Large intestine (tissue), 12 donors: Measurements from ENCODE around the gene TEFM. TPM values are rescaled to one million over a fixed set of nuclear protein-coding genes. Genes with fewer than 3 reads are reported as not detected.
A peak's percentile ranks its signal among the peaks of the same experiment; 100 is the strongest.

Source experiments
- DNase-seq, 2 donors: peaks; one replicate each; pipeline versions ENCODE4 v3.0.0 to v3.0.0-alpha.2; 2013
- H3K27ac ChIP-seq: one replicate; pipeline ENCODE4 v1.5.1; 2013; ENCODE audit warnings: low read length
- H3K27me3 ChIP-seq: 2 replicates; pipeline ENCODE4 v1.6.1; 2013; ENCODE audit warnings: low read length; ENCODE audit not compliant: control insufficient read depth, insufficient read depth
- H3K36me3 ChIP-seq: 2 replicates; pipeline ENCODE4 v1.6.1; 2013; ENCODE audit warnings: low read length; ENCODE audit not compliant: control insufficient read depth, insufficient read depth
- H3K4me1 ChIP-seq: one replicate; pipeline ENCODE4 v1.6.1; 2013; ENCODE audit warnings: low read length; ENCODE audit not compliant: control insufficient read depth, insufficient read depth
- H3K4me3 ChIP-seq: one replicate; pipeline ENCODE4 v1.5.1; 2013; ENCODE audit warnings: low read length
- H3K9me3 ChIP-seq: one replicate; pipeline ENCODE4 v1.6.1; 2013; ENCODE audit warnings: mild to moderate bottlenecking, low read depth, low read length, moderate library complexity; ENCODE audit not compliant: control insufficient read depth
- WGBS: methylation state at CpG from one replicate; pipeline ENCODE4 v1.1.5; 2013; ENCODE audit warnings: low lambda C conversion rate; ENCODE audit not compliant: insufficient coverage; 5-methylcytosine and 5-hydroxymethylcytosine counted together
- long read RNA-seq, 11 donors: transcript quantifications; one replicate each; lab custom pipeline, GENCODE V29; 2026
- polyA plus RNA-seq: library from polyadenylated mRNA; unstranded; fragments of 120-200 nt; gene quantifications from one replicate; pipeline ENCODE4 v1.2.1, GENCODE V29; 2013

Gene TEFM, protein sequence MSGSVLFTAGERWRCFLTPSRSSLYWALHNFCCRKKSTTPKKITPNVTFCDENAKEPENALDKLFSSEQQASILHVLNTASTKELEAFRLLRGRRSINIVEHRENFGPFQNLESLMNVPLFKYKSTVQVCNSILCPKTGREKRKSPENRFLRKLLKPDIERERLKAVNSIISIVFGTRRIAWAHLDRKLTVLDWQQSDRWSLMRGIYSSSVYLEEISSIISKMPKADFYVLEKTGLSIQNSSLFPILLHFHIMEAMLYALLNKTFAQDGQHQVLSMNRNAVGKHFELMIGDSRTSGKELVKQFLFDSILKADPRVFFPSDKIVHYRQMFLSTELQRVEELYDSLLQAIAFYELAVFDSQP
- polyA plus RNA-seq: 25.5 TPM
- long read RNA-seq, donor 1, partial matches to known transcripts: 0 of 5 reads
- long read RNA-seq, donor 1, other reads (novel, unspliced or antisense): 0 of 5 reads
- long read RNA-seq, donor 2, partial matches to known transcripts: 0 of 4 reads
- long read RNA-seq, donor 2, other reads (novel, unspliced or antisense): 0 of 4 reads
- long read RNA-seq, donor 3: 0 reads
- long read RNA-seq, donor 4, partial matches to known transcripts: 0 of 2 reads
- long read RNA-seq, donor 4, other reads (novel, unspliced or antisense): 0 of 2 reads
- long read RNA-seq, donor 5, partial matches to known transcripts: 0 of 4 reads
- long read RNA-seq, donor 5, other reads (novel, unspliced or antisense): 0 of 4 reads
- long read RNA-seq, donor 6, partial matches to known transcripts: 0 of 3 reads
- long read RNA-seq, donor 6, other reads (novel, unspliced or antisense): 0 of 3 reads
- long read RNA-seq, donor 7, partial matches to known transcripts: 0 of 5 reads
- long read RNA-seq, donor 7, other reads (novel, unspliced or antisense): 0 of 5 reads
- long read RNA-seq, donor 8, partial matches to known transcripts: 0 of 6 reads
- long read RNA-seq, donor 8, other reads (novel, unspliced or antisense): 0 of 6 reads
- long read RNA-seq, donor 9, transcript TEFM-205 (4 exons, 1,891 nt): major isoform, 9 of 9 reads
- long read RNA-seq, donor 9, partial matches to known transcripts: 0 of 9 reads
- long read RNA-seq, donor 9, other reads (novel, unspliced or antisense): 0 of 9 reads
- long read RNA-seq, donor 10, partial matches to known transcripts: 0 of 6 reads
- long read RNA-seq, donor 10, other reads (novel, unspliced or antisense): 0 of 6 reads
- long read RNA-seq, donor 11, partial matches to known transcripts: 0 of 1 reads
- long read RNA-seq, donor 11, other reads (novel, unspliced or antisense): 0 of 1 reads

DNA sequence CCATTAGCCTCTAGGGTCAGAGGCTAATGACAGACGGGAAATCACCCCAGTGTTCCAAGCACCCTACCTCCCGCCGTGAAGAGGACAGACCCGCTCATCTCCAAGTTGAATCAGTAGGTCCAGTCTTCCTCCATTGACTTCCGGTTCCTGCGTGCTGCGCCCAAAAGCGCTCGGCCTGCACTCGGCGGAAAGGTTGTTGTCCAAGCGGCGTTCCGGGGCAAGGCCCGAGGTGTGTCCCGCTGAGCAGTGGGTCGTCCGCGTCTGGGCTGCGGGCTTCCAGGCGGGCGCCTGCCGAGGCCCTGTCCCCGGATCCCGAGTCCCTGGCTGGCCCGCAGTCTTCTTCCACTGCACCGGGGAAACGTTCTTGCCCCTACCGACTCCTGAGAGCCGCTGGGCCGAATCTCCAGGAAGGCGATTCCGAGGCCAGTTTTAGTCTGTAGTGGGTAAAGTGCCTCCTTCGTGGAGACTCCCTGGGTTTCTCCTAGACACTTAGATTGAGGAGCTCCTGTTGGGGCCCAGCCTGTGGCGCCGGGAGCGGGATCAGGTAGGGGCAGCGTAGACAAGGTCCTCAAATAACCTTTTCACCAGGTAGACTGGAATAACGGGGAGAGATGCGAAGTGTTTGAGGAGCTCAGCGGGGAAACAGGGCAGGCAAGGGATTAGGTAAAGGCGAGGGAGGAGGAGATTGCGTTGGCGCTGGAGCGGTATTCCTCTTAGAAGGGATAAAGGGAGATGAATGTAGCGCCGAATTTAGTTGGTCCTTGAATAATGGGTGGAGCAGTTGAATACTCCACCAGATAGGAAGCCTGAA lies at the start of gene TEFM:
Gene TEFM, minus strand, starts transcription at position 138 of the 811 bp plus-strand sequence. Its CDS starts 40 bp downstream, at position 98.
- Histone ChIP-seq H3K27me3 (no peaks in the 10 kb centered on the region), H3K4me3 (peak within 1 kb of the TSS; percentile 69), H3K4me1 (peaks cover 6% of the 10 kb centered on the region), H3K27ac (peak within 1 kb of the TSS; percentile 81), H3K36me3 (peaks cover 16% of the 10 kb centered on the region), H3K9me3 (no peaks in the 10 kb centered on the region)
- no CpG with 5 or more reads among the region's 47 CpGs for WGBS
- peak; percentile 83 to 95 for DNase-seq

DNA sequence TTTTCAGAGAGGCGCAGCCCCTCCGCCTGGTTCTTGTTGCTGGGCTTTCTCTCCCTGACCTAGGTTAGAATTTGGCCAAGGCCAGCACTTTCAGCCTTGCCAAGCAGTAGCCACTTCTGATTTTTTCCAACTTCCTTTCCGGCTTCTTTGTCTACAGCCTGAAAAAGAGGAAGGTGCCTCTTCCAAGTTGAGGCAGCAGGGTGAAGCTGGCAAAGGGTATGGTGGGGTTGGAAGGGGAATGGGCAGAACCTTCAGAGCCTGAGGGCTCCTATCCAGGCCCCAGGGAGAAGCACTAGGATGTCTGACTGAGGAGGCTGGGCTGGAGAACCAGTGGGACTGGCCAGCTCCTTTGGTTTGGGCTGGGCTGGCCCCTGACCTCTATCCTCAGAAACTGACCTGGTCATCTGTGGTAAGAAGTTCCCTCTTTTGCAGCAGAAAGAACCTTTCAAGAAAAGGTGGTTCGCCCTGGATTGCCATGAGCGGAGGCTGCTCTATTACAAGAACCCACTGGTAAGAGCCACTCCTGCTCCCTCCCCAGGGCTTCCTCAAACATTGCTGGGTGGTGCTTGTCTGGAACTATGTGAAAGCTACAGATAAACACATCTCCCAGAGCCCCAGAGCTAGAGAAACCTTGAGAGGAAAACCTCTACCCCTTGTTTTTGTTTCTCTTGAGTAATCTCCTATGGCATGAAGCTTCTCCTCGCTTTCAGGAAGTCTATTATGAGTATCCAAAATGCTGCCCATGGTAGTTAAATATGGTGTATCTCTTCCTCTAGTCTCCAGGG lies 48.2 kb upstream of the TEFM start:
- no peak for DNase-seq
- peaks cover 11% of the 10 kb centered on the region for H3K4me1 ChIP-seq
- H3K4me3 ChIP-seq: no peak overlapping the region
- 40% methylated on average over 1 of the region's 6 CpGs for WGBS
- H3K27me3 ChIP-seq: no peaks in the 10 kb centered on the region
- H3K36me3 ChIP-seq: no peaks in the 10 kb centered on the region
- H3K27ac ChIP-seq: no peak overlapping the region
- no peaks in the 10 kb centered on the region for H3K9me3 ChIP-seq

DNA sequence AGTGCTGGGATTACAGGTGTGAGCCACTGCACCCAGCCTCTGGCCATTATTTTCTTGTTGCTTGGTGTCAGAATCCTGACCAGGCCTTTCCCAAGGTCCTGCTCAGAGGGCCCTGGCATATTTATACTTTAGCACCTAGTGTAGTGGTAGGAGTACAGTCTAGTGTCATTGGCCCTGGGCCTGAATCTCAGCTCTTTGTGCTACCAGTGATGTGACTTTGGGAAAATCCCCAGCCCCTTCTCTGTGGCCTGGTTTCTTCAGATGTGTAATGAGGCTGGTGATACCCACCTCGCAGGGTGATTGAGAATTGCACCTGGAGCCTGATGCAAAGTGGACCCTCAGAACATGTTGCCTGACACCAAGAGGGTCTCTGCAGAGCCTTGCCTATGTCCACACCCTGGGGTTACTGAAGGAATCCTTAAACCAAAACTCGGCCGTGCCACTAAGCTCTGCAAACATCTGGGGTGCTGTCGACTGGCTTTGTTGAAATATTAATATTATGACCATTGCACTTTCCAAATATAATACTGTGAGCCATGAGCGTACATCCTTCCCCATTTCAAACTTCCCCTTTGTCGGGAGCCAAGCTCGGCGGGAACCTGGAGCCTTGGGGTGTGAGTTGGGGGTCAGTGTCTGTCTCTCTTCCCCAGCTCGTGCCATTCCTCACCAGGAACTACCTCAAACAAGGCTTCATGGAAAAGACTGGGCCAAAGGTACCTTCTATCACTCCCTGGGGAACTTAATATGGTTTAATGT lies 46.8 kb upstream of the TEFM start:
- Histone ChIP-seq H3K36me3 (no peaks in the 10 kb centered on the region), H3K4me1 (peaks cover 11% of the 10 kb centered on the region), H3K27ac (no peak overlapping the region), H3K4me3 (no peak overlapping the region), H3K9me3 (no peaks in the 10 kb centered on the region), H3K27me3 (no peaks in the 10 kb centered on the region)
- DNase-seq: no peak
- WGBS: no CpG with 5 or more reads among the region's 9 CpGs

DNA sequence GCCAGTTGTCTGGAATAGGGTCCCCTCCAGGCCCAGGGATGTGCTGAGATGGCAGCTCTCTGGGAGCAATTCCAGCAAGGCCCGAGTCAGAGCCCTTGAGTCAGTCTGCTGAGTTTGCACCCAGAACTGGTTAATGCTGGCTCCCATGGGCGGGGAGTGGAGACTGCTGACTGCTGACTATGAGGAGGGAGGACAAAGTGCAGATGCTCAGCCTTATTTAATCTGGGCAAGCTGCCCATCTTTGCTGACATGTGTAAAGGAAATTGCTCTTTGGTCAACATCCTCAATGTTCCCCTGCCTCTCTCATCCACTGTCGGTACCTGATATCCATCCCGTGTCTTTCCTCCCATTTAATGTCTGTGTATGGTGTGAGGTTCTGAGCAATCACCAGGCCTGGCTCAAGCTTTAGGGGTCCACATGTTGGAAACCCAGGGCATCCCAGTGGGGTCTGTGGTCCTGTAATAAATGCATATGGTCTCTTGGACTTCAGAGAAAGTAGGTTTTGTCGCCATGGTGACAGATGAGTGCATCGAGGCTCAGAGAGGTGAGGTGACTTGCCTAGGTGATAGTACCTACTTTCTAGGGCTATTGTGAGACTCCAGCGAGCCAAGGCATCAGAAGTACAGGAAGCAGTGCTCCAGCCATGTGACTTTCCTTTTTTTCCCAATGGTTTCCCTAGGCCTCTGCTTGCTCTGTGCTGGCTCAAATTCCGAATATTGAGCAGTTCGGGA lies 44.8 kb upstream of the TEFM start:
- Histone ChIP-seq H3K9me3 (no peaks in the 10 kb centered on the region), H3K27me3 (no peaks in the 10 kb centered on the region), H3K27ac (peak overlapping the region; percentile 90), H3K4me3 (no peak overlapping the region), H3K4me1 (peaks cover 11% of the 10 kb centered on the region), H3K36me3 (no peaks in the 10 kb centered on the region)
- peak; percentile 97 to 99 for DNase-seq
- no CpG with 5 or more reads among the region's 9 CpGs for WGBS

DNA sequence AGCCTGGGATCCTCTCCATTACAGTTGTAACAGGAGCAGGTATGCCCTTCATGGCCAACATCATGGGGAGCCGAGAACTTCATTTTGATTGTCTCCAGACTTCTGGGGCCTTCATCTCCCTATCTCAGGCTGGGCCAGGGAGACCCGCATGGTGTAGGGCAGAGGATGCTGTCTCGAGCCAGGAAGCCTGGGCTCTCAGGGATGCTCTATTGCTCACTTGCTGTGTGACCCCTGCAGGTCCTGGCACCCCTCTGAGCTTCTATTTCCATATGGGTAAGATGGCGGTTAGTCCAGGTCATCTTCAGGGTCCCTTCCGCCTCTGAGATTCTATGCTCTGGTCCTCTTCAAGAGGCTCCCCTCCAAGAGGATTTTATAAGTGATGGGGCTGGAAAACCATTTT lies 44.2 kb upstream of the TEFM start:
- no peak overlapping the region for H3K4me3 ChIP-seq
- H3K4me1 ChIP-seq: peaks cover 11% of the 10 kb centered on the region
- H3K9me3 ChIP-seq: no peaks in the 10 kb centered on the region
- no peaks in the 10 kb centered on the region for H3K36me3 ChIP-seq
- H3K27me3 ChIP-seq: no peaks in the 10 kb centered on the region
- WGBS: no CpG with 5 or more reads among the region's 5 CpGs
- H3K27ac ChIP-seq: peak overlapping the region; percentile 90
- no peak for DNase-seq

DNA sequence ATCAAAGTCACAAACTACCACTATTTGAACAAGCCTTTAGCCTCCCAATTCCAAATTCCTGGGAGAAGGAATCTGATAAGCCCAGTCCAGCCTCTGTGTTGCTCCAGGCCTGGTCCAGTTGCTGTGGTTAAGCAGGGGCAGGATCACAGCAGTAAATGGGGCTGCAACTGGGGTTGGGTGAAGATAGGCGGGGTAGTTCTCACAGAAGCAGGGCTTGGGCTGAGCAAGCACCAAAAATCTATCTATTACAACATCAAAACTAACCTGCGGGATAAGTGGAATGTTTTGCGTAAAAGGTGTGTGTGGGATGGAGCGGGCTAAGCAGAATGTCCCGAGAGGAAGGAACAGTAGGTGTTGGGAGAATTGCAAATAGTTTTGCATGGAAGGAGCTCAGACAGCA lies 41.8 kb upstream of the TEFM start:
- no peak overlapping the region for H3K27ac ChIP-seq
- WGBS: 100% methylated on average over 2 of the region's 5 CpGs
- no peaks in the 10 kb centered on the region for H3K9me3 ChIP-seq
- no peaks in the 10 kb centered on the region for H3K36me3 ChIP-seq
- DNase-seq: no peak
- no peak overlapping the region for H3K4me3 ChIP-seq
- no peaks in the 10 kb centered on the region for H3K27me3 ChIP-seq
- H3K4me1 ChIP-seq: peaks cover 11% of the 10 kb centered on the region

DNA sequence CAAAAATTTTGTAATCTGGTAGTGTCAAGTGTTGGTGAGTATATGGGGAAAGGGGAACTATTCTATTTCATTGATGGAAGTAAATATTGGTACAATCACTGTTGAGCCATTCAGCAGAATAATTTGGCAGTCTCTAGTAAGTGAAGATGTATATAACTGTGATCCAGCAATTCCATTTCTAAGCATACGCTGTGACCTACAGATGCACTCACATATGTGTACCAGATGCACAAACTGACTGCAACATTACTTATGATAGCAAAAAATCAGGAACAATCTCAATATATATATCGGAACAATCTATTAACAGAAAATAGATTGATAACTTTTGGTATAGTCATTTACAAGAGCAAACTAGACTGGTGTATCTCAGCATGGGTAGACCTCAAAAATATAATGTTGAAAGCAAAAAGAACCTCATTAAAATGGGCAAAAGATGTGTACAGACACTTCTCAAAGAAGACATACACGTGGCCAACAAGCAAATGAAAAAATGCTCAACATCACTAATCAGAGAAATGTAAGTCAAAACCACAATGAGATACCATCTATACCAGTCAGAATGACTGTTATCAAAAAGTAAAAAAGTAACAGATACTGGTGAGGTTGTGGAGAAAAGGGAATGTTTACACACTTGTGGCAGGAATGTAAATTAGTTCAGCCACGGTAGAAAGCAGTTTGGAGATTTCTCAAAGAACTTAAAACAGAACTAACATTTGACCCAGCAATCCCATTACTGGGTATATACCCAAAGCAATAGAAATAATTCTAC lies 36.5 kb upstream of the TEFM start:
- no peaks in the 10 kb centered on the region for H3K36me3 ChIP-seq
- no peaks in the 10 kb centered on the region for H3K27me3 ChIP-seq
- no peaks in the 10 kb centered on the region for H3K9me3 ChIP-seq
- no peak for DNase-seq
- no peak overlapping the region for H3K27ac ChIP-seq
- 50% methylated on average over 2 of the region's 4 CpGs for WGBS
- no peak overlapping the region for H3K4me3 ChIP-seq
- H3K4me1 ChIP-seq: no peaks in the 10 kb centered on the region
